ENCODE results near the gene KMO.

KMO gene

GRCh38 chr1:241608379-241609033 is 76.3 kb downstream of the KMO start:
- Histone ChIP-seq H3K36me3 (no peaks in the 10 kb centered on the region), H3K27ac (no peak overlapping the region), H3K9me3 (ENCODE audit: severe bottlenecking) (no peaks in the 10 kb centered on the region), H3K27me3 (ENCODE audit: insufficient read depth, low read depth, severe bottlenecking) (peaks cover 6% of the 10 kb centered on the region), H3K4me3 (ENCODE audit: low read depth, low read length) (no peak overlapping the region)
- no peak for DNase-seq
- no peak for TF ChIP-seq CTCF (IDR thresholded peaks at IDR 0.05; ENCODE audit: low read depth, low read length)

- Histone ChIP-seq H3K27ac (no peak overlapping the region), H3K9me3 (ENCODE audit: severe bottlenecking) (no peaks in the 10 kb centered on the region), H3K4me3 (ENCODE audit: low read depth, low read length) (no peak overlapping the region), H3K27me3 (ENCODE audit: insufficient read depth, low read depth, severe bottlenecking) (peaks cover 6% of the 10 kb centered on the region), H3K36me3 (no peaks in the 10 kb centered on the region)
- no peak for TF ChIP-seq CTCF (IDR thresholded peaks at IDR 0.05; ENCODE audit: low read depth, low read length)
- DNase-seq, result no peak
Observed at GRCh38 chr1:241610056-241610815, 78.1 kb downstream of the KMO start.

GRCh38 chr1:241611063-241611462 is 78.9 kb downstream of the KMO start:
- H3K4me3 ChIP-seq (ENCODE audit: low read depth, low read length), result no peak overlapping the region
- peak; percentile 43 for TF ChIP-seq CTCF (IDR thresholded peaks at IDR 0.05; ENCODE audit: low read depth, low read length)
- DNase-seq, result peak; percentile 17

GRCh38 chr1:241611736-241612135 is 79.6 kb downstream of the KMO start:
- peaks cover 6% of the 10 kb centered on the region for H3K27me3 ChIP-seq (ENCODE audit: insufficient read depth, low read depth, severe bottlenecking)
- H3K4me3 ChIP-seq (ENCODE audit: low read depth, low read length), result no peak overlapping the region
- no peak for DNase-seq
- H3K36me3 ChIP-seq, result no peaks in the 10 kb centered on the region
- TF ChIP-seq CTCF (IDR thresholded peaks at IDR 0.05; ENCODE audit: low read depth, low read length), result no peak
- no peak overlapping the region for H3K27ac ChIP-seq
- H3K9me3 ChIP-seq (ENCODE audit: severe bottlenecking), result no peaks in the 10 kb centered on the region

More at GRCh38 chr1:241611063-241611462, 78.9 kb downstream of the KMO start:
- no peaks in the 10 kb centered on the region for H3K9me3 ChIP-seq (ENCODE audit: severe bottlenecking)
- H3K36me3 ChIP-seq, result no peaks in the 10 kb centered on the region
- H3K27me3 ChIP-seq (ENCODE audit: insufficient read depth, low read depth, severe bottlenecking), result peaks cover 6% of the 10 kb centered on the region
- no peak overlapping the region for H3K27ac ChIP-seq

GRCh38 chr1:241612533-241613477 is 80.6 kb downstream of the KMO start:
- peaks cover 6% of the 10 kb centered on the region for H3K27me3 ChIP-seq (ENCODE audit: insufficient read depth, low read depth, severe bottlenecking)
- no peak overlapping the region for H3K4me3 ChIP-seq (ENCODE audit: low read depth, low read length)
- TF ChIP-seq CTCF (IDR thresholded peaks at IDR 0.05; ENCODE audit: low read depth, low read length), result no peak
- H3K36me3 ChIP-seq, result no peaks in the 10 kb centered on the region
- no peaks in the 10 kb centered on the region for H3K9me3 ChIP-seq (ENCODE audit: severe bottlenecking)
- no peak for DNase-seq
- H3K27ac ChIP-seq, result no peak overlapping the region
